H1 (cell line): Measurements from ENCODE around the gene DPP3. TPM values are rescaled to one million over a fixed set of nuclear protein-coding genes. Genes with fewer than 3 reads are reported as not detected.

Source experiments
- CTCF ChIA-PET: fragments of 300-600 bp; sonication (Branson Sonifier 250); formaldehyde crosslinking; loops from one replicate; lab custom pipeline; 2021; ENCODE audit not compliant: partially characterized antibody; lab: Charles Lee
- POLR2A ChIA-PET: fragments of 300-600 bp; sonication (Branson Sonifier 250); formaldehyde crosslinking; loops from one replicate; lab custom pipeline; 2021; ENCODE audit warnings: inconsistent platforms; ENCODE audit not compliant: partially characterized antibody; lab: Charles Lee
- DNase-seq, 2 experiments: peaks; one replicate each; pipeline versions ENCODE4 v3.0.0 to v3.0.0-alpha.2; 2010 to 2022; ENCODE audit warnings: low spot score in 2 of 2, low read depth in 1 of 2, mixed read lengths in 1 of 2
- FAIRE-seq: peaks from 2 replicates; lab custom pipeline; 2011; peaks lifted over from hg19 to GRCh38; lab: Jason Lieb, UNC
- H2AFZ ChIP-seq: 2 replicates; pipeline ENCODE4 v1.8.1; 2012; ENCODE audit warnings: low read length, inconsistent platforms
- H2AK5ac ChIP-seq: 2 replicates; pipeline ENCODE4 v1.6.1; 2013; ENCODE audit warnings: low read depth, low read length
- H2BK120ac ChIP-seq: replicated peaks from 2 replicates; pipeline ENCODE3; 2013; ENCODE audit warnings: low read depth, low read length, inconsistent platforms
- H2BK12ac ChIP-seq: 2 replicates; pipeline ENCODE4 v1.6.1; 2013; ENCODE audit warnings: low read depth, low read length
- H2BK15ac ChIP-seq: 2 replicates; pipeline ENCODE4 v1.6.1; 2013; ENCODE audit warnings: low read length
- H2BK20ac ChIP-seq: 2 replicates; pipeline ENCODE4 v1.6.1; 2013; ENCODE audit warnings: low read length
- H2BK5ac ChIP-seq: 2 replicates; pipeline ENCODE4 v1.6.1; 2013; ENCODE audit warnings: low read depth, low read length
- H3K14ac ChIP-seq: 2 replicates; pipeline ENCODE4 v1.6.1; 2013; ENCODE audit warnings: inconsistent platforms; ENCODE audit not compliant: insufficient read length
- H3K18ac ChIP-seq: 2 replicates; pipeline ENCODE4 v1.6.1; 2013; ENCODE audit warnings: low read length; ENCODE audit errors: extremely low read depth
- H3K23ac ChIP-seq: 2 replicates; pipeline ENCODE4 v1.6.1; 2013; ENCODE audit warnings: inconsistent platforms; ENCODE audit not compliant: insufficient read length
- H3K23me2 ChIP-seq: 2 replicates; pipeline ENCODE4 v1.6.1; 2013; ENCODE audit warnings: low read depth, low read length
- H3K27ac ChIP-seq: 2 replicates; pipeline ENCODE4 v1.6.1; 2011; ENCODE audit warnings: low read depth, low read length, inconsistent platforms
- H3K27me3 ChIP-seq, 4 experiments: replicated peaks in 1 of 4; 1 replicate in 1 of 4; 2 replicates in 3 of 4; pipeline versions ENCODE4 v1.6.1 to v1.8.1; 2011 to 2013; ENCODE audit warnings: low read length in 3 of 4, mild to moderate bottlenecking in 3 of 4, inconsistent platforms in 2 of 4, mixed read lengths in 2 of 4, moderate library complexity in 1 of 4; ENCODE audit not compliant: control insufficient read depth in 3 of 4, insufficient read depth in 3 of 4; ENCODE audit errors: extremely low read depth in 1 of 4
- H3K36me3 ChIP-seq, 4 experiments: 2 replicates each; pipeline versions ENCODE4 v1.6.1 to v1.8.1; 2011 to 2013; ENCODE audit warnings: mild to moderate bottlenecking in 4 of 4, low read length in 3 of 4, moderate library complexity in 2 of 4, control low read depth in 1 of 4, inconsistent platforms in 1 of 4; ENCODE audit not compliant: insufficient read depth in 4 of 4, control insufficient read depth in 2 of 4
- H3K4ac ChIP-seq: replicated peaks from 2 replicates; pipeline ENCODE3; 2013; ENCODE audit warnings: low read length, low read depth, mixed read lengths, inconsistent platforms; ENCODE audit not compliant: insufficient read length
- H3K4me1 ChIP-seq, 4 experiments: replicated peaks in 1 of 4; 1 replicate in 1 of 4; 2 replicates in 3 of 4; pipeline versions ENCODE4 v1.6.1 to v1.8.1; 2011 to 2013; ENCODE audit warnings: low read length in 3 of 4, inconsistent platforms in 2 of 4, mixed read lengths in 1 of 4; ENCODE audit not compliant: insufficient read depth in 4 of 4, control insufficient read depth in 3 of 4
- H3K4me2 ChIP-seq, 2 experiments: 2 replicates each; pipeline versions ENCODE4 v1.6.1 to v1.8.1; 2011 to 2013; ENCODE audit warnings: low read depth in 2 of 2, low read length in 2 of 2, control low read depth in 1 of 2, inconsistent platforms in 1 of 2, mild to moderate bottlenecking in 1 of 2; ENCODE audit not compliant: insufficient read depth in 1 of 2
- H3K4me3 ChIP-seq, 4 experiments: fragments of 200-600, 300-600 bp in 1 of 4; sonication (generic), shearing (Covaris generic), sonication (Bioruptor Twin) in 1 of 4; 2 replicates each; pipeline versions ENCODE4 v1.5.1 to v1.8.1; 2011 to 2016; ENCODE audit warnings: low read length in 4 of 4, low read depth in 3 of 4, control low read depth in 2 of 4, inconsistent platforms in 2 of 4, mild to moderate bottlenecking in 2 of 4, mixed read lengths in 1 of 4, moderate library complexity in 1 of 4; ENCODE audit not compliant: insufficient read depth in 2 of 4; ENCODE audit errors: extremely low read depth in 1 of 4
- H3K56ac ChIP-seq: replicated peaks from 2 replicates; pipeline ENCODE3; 2013; ENCODE audit warnings: low read depth, mild to moderate bottlenecking, mixed read lengths, low read length, inconsistent platforms; ENCODE audit not compliant: insufficient read length
- H3K79me1 ChIP-seq: 2 replicates; pipeline ENCODE4 v1.6.1; 2013; ENCODE audit warnings: low read depth, low read length, control low read depth
- H3K79me2 ChIP-seq, 2 experiments: 2 replicates each; pipeline versions ENCODE4 v1.6.1 to v1.8.1; 2012 to 2013; ENCODE audit warnings: low read length in 2 of 2, mild to moderate bottlenecking in 2 of 2, inconsistent platforms in 1 of 2; ENCODE audit not compliant: insufficient read depth in 2 of 2, control insufficient read depth in 1 of 2
- H3K9ac ChIP-seq, 4 experiments: replicated peaks in 1 of 4; 1 replicate in 1 of 4; 2 replicates in 3 of 4; pipeline versions ENCODE4 v1.6.1 to v1.8.1; 2011 to 2013; ENCODE audit warnings: low read depth in 3 of 4, low read length in 3 of 4, control low read depth in 2 of 4, mild to moderate bottlenecking in 2 of 4, moderate library complexity in 2 of 4, inconsistent platforms in 1 of 4; ENCODE audit errors: extremely low read depth in 1 of 4
- H3K9me3 ChIP-seq, 2 experiments: 2 replicates each; pipeline versions ENCODE4 v1.6.1 to v1.8.1; 2012 to 2013; ENCODE audit warnings: mild to moderate bottlenecking in 2 of 2, moderate library complexity in 2 of 2, control low read depth in 1 of 2, inconsistent platforms in 1 of 2, low read depth in 1 of 2, low read length in 1 of 2, mixed read lengths in 1 of 2; ENCODE audit not compliant: insufficient read depth in 2 of 2
- H4K20me1 ChIP-seq, 2 experiments: replicated peaks in 1 of 2; 2 replicates each; pipeline versions ENCODE3 to v1.8.1; 2011 to 2013; ENCODE audit warnings: inconsistent platforms in 2 of 2, low read length in 2 of 2, mild to moderate bottlenecking in 1 of 2; ENCODE audit not compliant: insufficient read depth in 2 of 2, control insufficient read depth in 1 of 2
- H4K5ac ChIP-seq: 2 replicates; pipeline ENCODE4 v1.6.1; 2013; ENCODE audit warnings: low read length, low read depth, mixed read lengths, inconsistent platforms; ENCODE audit not compliant: insufficient read length
- H4K8ac ChIP-seq: 2 replicates; pipeline ENCODE4 v1.8.0; 2013; ENCODE audit warnings: mild to moderate bottlenecking, moderate library complexity, low read length, inconsistent platforms; ENCODE audit not compliant: insufficient read depth; ENCODE audit errors: extremely low read depth
- H4K91ac ChIP-seq: replicated peaks from 2 replicates; pipeline ENCODE3; 2013; ENCODE audit warnings: low read length, mixed read lengths, inconsistent platforms; ENCODE audit not compliant: insufficient read length
- GABPA ChIP-seq: IDR thresholded peaks from 2 replicates; pipeline ENCODE4 v1.6.1; 2011; ENCODE audit warnings: mild to moderate bottlenecking, low read length, moderate library complexity, borderline replicate concordance; ENCODE audit not compliant: insufficient read depth
- RXRA ChIP-seq: IDR thresholded peaks from 2 replicates; pipeline ENCODE4 v1.6.1; 2011; ENCODE audit warnings: low read depth, mild to moderate bottlenecking, low read length, moderate library complexity; ENCODE audit not compliant: insufficient read depth
- TAF7 ChIP-seq: optimal IDR thresholded peaks from 2 replicates; pipeline ENCODE3; 2011; ENCODE audit warnings: low read depth, mild to moderate bottlenecking, inconsistent platforms, low read length, moderate library complexity, borderline replicate concordance
- WGBS, 2 experiments: shearing (Covaris generic) in 1 of 2; methylation state at CpG; one replicate each; pipeline versions ENCODE4 v1.1.6 to v1.1.7; 2013 to 2015; ENCODE audit warnings: low lambda C conversion rate in 2 of 2, mixed read lengths in 2 of 2, inconsistent platforms in 1 of 2, low coverage in 1 of 2, missing lambda C conversion rate in 1 of 2; ENCODE audit not compliant: insufficient replicate concordance in 2 of 2, insufficient coverage in 1 of 2, insufficient read length in 1 of 2; ENCODE audit errors: extremely low coverage in 1 of 2, missing lambda C conversion rate in 1 of 2; 5-methylcytosine and 5-hydroxymethylcytosine counted together
- polyA plus RNA-seq, 7 experiments: library from polyadenylated mRNA; depleted of rRNA in 3 of 7; stranded (reverse) in 5 of 7; unstranded in 2 of 7; fragments of >200 nt in 5 of 7; fragments of 200-250 nt in 2 of 7; gene quantifications; 1 replicate in 5 of 7; 2 replicates in 1 of 7; 4 replicates in 1 of 7; pipeline versions ENCODE4 v1.2.1 to v1.2.3, GENCODE V29; 2011 to 2013; ENCODE audit warnings: missing spikeins in 2 of 7, mixed read lengths in 2 of 7
- total RNA-seq: library from RNA; stranded (reverse); fragmentation: NEBNext Ultra II Directional; extraction: Animal tissue kit (Norgen Biotek cat#: 25700); gene quantifications from 2 replicates; pipeline ENCODE4 v1.2.1, GENCODE V29; 2021
- TF ChIP-seq, protein P1 (sequence below): IDR thresholded peaks from 2 replicates; pipeline ENCODE4 v1.6.1; 2012; ENCODE audit warnings: low read length, inconsistent platforms

The DPP3 gene
- total and polyA plus RNA-seq, 2 of the 8 experiments (the other 6 are each of a cell fraction or from before 2014, with no cell fraction given): 75.1 to 82.7 TPM

DNA sequence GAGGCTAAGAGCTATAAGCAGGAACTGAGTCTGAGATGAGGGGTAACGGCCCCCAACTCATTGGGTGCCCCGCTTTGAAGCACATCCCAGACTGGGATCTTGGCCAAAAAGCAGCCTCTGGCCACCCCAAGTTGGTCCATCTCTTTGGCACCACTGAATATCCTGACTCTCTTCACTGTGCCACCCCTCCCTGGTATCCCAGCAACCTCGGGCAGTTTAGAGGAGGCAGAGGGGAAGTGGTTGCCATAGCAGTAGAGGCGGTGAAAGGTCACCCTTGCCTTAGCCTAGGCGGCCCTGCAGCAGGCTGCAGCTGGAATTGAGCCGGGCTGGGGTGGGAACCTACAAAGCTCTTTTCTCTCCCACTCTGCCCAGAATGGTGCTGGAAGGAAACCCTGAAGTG is 12.5 kb upstream of the DPP3 start:
- H3K9ac ChIP-seq: peak overlapping the region in 2 of 4 experiments; percentile 5 to 62; a peak in 2 of 7 replicates
- H3K9me3 ChIP-seq: peaks cover 0 to under 1% of the 10 kb centered on the region in 2 experiments; a peak in 2 of 4 replicates
- no peak overlapping the region; the same call in 1 of the 2 replicates for H2BK5ac ChIP-seq
- H3K36me3 ChIP-seq: no peaks in the 10 kb centered on the region; a peak in 1 of 8 replicates
- no peaks in the 10 kb centered on the region for H3K79me1 ChIP-seq
- H3K27ac ChIP-seq: no peak overlapping the region
- ChIA-PET CTCF (interaction anchor here (0.6 to 6.7 kb wide), 11 partner anchors 8 to 82 kb away, joined by 3 to 39 read pairs (median 6); partner anchors contain the start of genes DPP3, MRPL11 and NPAS4), POLR2A (interaction anchor here (1.0 to 7.3 kb wide), 8 partner anchors 9 to 170 kb away, joined by 3 to 85 read pairs (median 4); partner anchors contain the start of genes DPP3, MRPL11, NPAS4 and RBM4)
- no peak overlapping the region for H2BK15ac ChIP-seq
- no peak overlapping the region for H3K23ac ChIP-seq
- DNase-seq (peak in 1 of 2 experiments; percentile 51), FAIRE-seq (no peak)
- no peaks in the 10 kb centered on the region for H3K79me2 ChIP-seq
- no peaks in the 10 kb centered on the region for H4K20me1 ChIP-seq
- H3K14ac ChIP-seq: no peak overlapping the region
- H4K5ac ChIP-seq: no peak overlapping the region
- no peak overlapping the region for H3K4ac ChIP-seq
- H2BK12ac ChIP-seq: no peak overlapping the region
- H4K8ac ChIP-seq: no peak overlapping the region
- no peak overlapping the region for H2AFZ ChIP-seq
- H3K18ac ChIP-seq: no peak overlapping the region
- no peak overlapping the region for H2AK5ac ChIP-seq
- H3K27me3 ChIP-seq: no peaks in the 10 kb centered on the region; a peak in 1 of 7 replicates
- 81% methylated on average over 6 of the region's 6 CpGs; no CpG with 5 or more reads in 1 of the 2 experiments for WGBS, 2 experiments
- peaks cover 7 to 25% (median 14%) of the 10 kb centered on the region in 4 experiments for H3K4me1 ChIP-seq
- peak overlapping the region; percentile 69 to 74 for H3K4me2 ChIP-seq
- no peak overlapping the region for H3K56ac ChIP-seq
- H4K91ac ChIP-seq: no peak overlapping the region
- no peak overlapping the region for H2BK120ac ChIP-seq
- no peak overlapping the region for H2BK20ac ChIP-seq
- TF ChIP-seq TAF7 (no peak), RXRA (no peak), GABPA (no peak)
- TF ChIP-seq, protein P1, sequence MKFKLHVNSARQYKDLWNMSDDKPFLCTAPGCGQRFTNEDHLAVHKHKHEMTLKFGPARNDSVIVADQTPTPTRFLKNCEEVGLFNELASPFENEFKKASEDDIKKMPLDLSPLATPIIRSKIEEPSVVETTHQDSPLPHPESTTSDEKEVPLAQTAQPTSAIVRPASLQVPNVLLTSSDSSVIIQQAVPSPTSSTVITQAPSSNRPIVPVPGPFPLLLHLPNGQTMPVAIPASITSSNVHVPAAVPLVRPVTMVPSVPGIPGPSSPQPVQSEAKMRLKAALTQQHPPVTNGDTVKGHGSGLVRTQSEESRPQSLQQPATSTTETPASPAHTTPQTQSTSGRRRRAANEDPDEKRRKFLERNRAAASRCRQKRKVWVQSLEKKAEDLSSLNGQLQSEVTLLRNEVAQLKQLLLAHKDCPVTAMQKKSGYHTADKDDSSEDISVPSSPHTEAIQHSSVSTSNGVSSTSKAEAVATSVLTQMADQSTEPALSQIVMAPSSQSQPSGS: no peak
- H3K23me2 ChIP-seq: peaks cover 13% of the 10 kb centered on the region
- peak overlapping the region; percentile 52 to 78 (median 65); a peak in 6 of 8 replicates for H3K4me3 ChIP-seq
